ENCODE results near the gene NME4.
A peak's percentile ranks its signal among the peaks of the same experiment; 100 is the strongest.
"Not testable (repeated sequence)": the region's sequence is repeated elsewhere in the genome, so short reads cannot be mapped to it uniquely, and the experiment has no call there.

- peak in 1 of 3 experiments; percentile 3 for TF ChIP-seq CTCF (IDR thresholded peaks at IDR 0.05)
- not testable (repeated sequence) for TF ChIP-seq POLR2A (IDR thresholded peaks at IDR 0.05; ENCODE audit: low read depth); EP300 (IDR thresholded peaks at IDR 0.05)
Observed at GRCh38 chr16:387761-388666, 9.0 kb upstream of the NME4 start.

All from esophagus muscularis mucosa (tissue), 4 donors.